NCI-H82 (cell line): ENCODE results near the gene ARL9.

Source experiments
- DNase-seq: peaks from one replicate; lab custom pipeline; 2025; lab: John Stamatoyannopoulos, UW

The ARL9 gene

GRCh38 chr4:56505269-56506130, at the start of gene ARL9:
ARL9 (plus strand) TSS chr4:56505791; CDS start chr4:56505863, 72 bp downstream.
- DNase-seq = no peak

GRCh38 chr4:56460085-56460484, 45.5 kb upstream of the ARL9 start:
- no peak for DNase-seq

- DNase-seq = no peak
These were observed 43.4 kb upstream of the ARL9 start for GRCh38 chr4:56462157-56462556.

GRCh38 chr4:56463711-56464110, 41.9 kb upstream of the ARL9 start:
- no peak for DNase-seq

GRCh38 chr4:56464581-56464980, 41.0 kb upstream of the ARL9 start:
- peak; percentile 5 for DNase-seq

- DNase-seq = peak; percentile 49
These were observed 39.8 kb upstream of the ARL9 start for GRCh38 chr4:56465599-56466295.

- DNase-seq = peak; percentile 26
These were observed 39.3 kb upstream of the ARL9 start for GRCh38 chr4:56466296-56466761.

GRCh38 chr4:56466910-56467283, 38.7 kb upstream of the ARL9 start:
- DNase-seq = peak; percentile 36

DNA sequence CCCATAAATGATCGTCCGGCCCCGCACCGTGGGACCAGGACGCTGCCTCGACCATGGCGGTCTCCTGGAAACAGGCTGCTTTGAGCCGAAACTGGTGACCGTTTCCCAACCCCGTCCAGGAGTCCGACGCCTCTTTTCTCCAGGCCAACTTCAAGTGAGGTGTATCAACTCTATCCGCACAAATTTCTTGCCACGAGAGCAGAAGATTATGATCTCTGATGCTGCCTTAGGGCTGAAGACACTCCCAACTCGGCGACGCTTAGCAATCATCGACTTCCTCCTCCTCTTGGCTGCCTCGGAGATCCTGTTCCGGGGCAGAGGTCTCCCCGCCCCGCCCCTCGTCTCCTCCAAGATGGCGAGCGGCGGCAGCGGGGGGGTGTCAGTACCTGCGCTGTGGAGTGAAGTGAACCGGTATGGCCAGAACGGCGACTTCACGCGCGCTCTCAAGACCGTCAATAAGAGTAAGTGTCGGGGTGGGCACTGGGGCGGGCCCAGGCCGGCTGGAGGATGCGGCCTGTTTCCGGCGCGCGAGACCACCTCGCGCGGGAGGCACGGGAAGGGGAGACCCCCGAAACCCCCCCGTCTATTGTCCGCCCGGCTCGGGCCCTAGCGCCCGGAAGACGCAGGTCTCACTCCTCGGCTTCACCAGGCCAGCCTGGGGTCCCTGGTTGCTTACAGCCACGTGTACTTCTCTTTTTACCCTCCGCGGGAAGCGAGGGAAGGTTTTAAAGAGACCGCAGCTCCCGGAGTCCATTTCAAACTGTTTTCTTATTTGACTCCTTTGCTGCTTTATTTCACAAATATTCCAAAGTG, 38.1 kb upstream of the ARL9 start, which contains the start of gene SRP72:
Gene SRP72 (plus strand): TSS at position 334 of the 813 bp plus-strand sequence. CDS start 19 bp downstream, at position 353.
- DNase-seq = peak; percentile 91

GRCh38 chr4:56468097-56468422, 37.5 kb upstream of the ARL9 start:
- DNase-seq = peak; percentile 52

- no peak for DNase-seq
These were observed 35.9 kb upstream of the ARL9 start for GRCh38 chr4:56469489-56470210.

- no peak for DNase-seq
These were observed 29.7 kb upstream of the ARL9 start for GRCh38 chr4:56475917-56476316.

DNA sequence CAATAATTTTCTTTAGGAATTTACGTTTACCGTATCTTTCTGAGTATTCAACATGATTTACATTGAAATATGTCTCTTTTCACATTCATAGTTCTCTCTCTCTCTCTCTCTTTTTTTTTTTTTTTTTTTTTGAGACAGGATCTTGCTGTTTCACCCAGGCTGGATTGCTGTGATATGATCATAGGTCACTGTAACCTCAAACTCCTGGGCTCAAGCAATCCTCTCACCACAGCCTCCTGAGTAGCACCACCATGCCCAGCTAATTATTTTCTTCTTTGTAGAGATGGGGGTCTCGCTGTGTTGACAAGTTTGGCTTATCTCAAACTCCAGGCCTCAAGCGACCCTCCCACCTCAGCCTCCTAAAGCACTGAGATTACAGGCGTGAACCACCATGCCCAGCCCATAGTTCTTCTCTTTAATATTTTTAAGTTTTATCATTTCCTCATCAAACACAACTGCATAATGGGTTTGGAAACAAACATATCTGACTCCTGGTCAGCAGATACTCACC, 28.3 kb upstream of the ARL9 start:
- no peak for DNase-seq

GRCh38 chr4:56480691-56481090, 24.9 kb upstream of the ARL9 start:
- no peak for DNase-seq

DNA sequence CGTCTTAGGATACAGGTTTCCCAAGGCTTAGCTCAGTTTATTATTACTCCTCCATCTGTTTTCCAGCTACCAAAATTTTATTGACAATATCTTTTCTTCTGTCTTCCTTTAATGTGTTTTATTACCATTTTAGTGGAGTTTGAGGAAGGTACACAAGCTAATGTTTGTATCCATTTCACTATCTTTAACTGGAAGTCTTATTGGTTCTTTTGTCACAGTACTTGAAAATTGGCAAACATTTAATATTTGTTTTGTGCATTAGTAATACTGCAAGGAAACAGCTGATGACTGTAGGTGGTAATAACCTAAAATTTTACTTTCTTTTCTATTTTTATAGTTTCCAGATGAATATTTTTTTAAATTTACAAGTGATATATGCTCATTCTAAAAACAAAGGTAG, 9.3 kb upstream of the ARL9 start:
- DNase-seq = no peak

GRCh38 chr4:56511098-56511497, 5.5 kb downstream of the ARL9 start:
- DNase-seq = peak; percentile 3

DNA sequence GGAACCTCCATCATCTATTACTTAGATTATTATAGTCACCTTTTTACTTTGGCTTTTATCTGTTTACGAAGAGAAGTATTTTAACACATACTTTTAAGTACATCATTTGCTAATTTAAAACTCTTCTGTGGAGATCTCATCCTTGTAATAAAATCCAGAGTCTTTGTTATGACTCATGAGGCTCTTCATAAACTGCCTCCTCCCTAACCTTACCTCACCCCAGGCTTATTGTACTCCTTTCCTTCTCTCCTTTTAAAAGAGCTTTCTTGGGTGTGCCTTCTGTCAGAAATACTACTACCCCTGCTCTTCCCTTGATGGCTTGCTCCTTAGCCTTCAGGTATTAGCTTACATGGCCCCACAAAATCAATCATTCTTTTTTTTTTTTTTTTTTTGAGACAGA, 6.6 kb downstream of the ARL9 start:
- no peak for DNase-seq

DNA sequence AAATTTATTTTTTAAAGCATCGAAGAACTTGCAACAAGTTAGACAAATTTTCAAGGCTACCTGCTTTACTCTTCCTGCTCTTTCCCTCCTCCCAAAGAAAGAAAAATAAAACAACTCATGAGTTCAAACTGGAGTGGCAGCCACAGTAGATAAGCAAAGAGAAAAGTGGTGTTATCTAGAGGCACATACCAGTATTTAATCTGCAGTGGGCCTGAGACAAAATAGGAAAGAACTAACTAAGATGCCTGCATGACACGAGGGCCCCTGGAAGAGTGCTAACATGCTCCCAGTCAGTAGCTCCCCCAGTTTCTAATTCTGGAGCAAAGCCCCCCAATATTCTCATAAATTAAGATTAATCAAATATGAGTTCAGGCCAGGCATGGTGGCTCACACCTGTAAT, 7.9 kb downstream of the ARL9 start:
- DNase-seq = no peak

- peak; percentile 88 for DNase-seq
These were observed 24.9 kb downstream of the ARL9 start for GRCh38 chr4:56530269-56531148.

DNA sequence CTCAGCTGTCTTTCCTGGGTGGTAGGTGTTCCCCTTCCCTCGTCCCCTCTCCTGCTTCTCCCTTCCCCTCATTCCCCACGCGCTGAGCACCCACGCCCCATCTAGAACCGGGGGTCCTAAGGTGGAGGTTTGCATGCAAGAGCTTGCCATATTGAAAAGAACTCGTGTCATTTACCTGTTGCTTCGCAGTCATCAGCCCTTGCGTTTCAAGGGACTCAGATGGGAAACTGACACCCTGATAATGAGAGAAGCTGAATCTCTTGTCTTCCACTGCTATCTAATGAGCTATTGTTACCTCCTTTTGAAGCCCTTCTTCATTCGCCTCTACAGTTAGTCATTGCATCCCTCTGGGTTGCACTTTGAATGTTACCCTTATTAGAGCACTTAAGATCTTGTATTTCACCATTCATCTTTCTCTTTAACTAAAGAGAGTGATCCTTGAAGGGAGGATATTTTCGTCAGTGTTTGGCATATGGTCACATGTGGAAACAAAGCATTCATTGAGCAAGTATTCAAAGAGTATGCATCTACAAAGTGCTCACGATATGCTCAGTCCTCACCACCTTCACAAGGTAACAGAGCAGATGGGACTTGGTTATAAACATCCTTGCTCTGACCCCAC, 25.7 kb downstream of the ARL9 start:
- no peak for DNase-seq
